Mammary epithelial cell (primary cell): ENCODE results near the gene SHB.

Experiments
- CTCF ChIP-seq, 2 donors: IDR thresholded peaks in 1 of 2; conservative IDR thresholded peaks in 1 of 2; 2 replicates each; pipeline ENCODE4 v1.5.1; 2011 to 2012; ENCODE audit warnings: inconsistent platforms in 2 of 2, low read length in 2 of 2, mild to moderate bottlenecking in 2 of 2, control low read depth in 1 of 2, low read depth in 1 of 2; ENCODE audit not compliant: insufficient read depth in 1 of 2; ENCODE audit errors: extremely low read depth in 1 of 2
- EZH2 ChIP-seq: IDR thresholded peaks from 2 replicates; pipeline ENCODE4 v1.6.1; 2012; ENCODE audit warnings: low read length, inconsistent platforms, borderline replicate concordance

- TF ChIP-seq CTCF (conservative IDR thresholded peaks at IDR 0.05 in 1 of 2, IDR thresholded peaks at IDR 0.05 in 1 of 2; ENCODE audit: extremely low read depth in 1 of 2, insufficient read depth in 1 of 2, low read depth in 1 of 2, low read length in 2 of 2) (no peak), EZH2 (no peak)
These were observed 104.3 kb downstream of the SHB start for GRCh38 chr9:37964740-37965081.
